HG03064 (cell line): ENCODE results near the gene ZNF787.
"Not testable (repeated sequence)": the region's sequence is repeated elsewhere in the genome, so short reads cannot be mapped to it uniquely, and the experiment has no call there.

ENCODE experiments used
- ATAC-seq: cut with Tn5 transposase; IDR thresholded peaks from one replicate; pipeline ENCODE4 v1.9.1; 2021; ENCODE audit warnings: low read depth; ENCODE audit not compliant: unreplicated experiment

The ZNF787 gene

GRCh38 chr19:56107626-56108351, 13.3 kb downstream of the ZNF787 start:
- no peak for ATAC-seq

GRCh38 chr19:56106993-56107392, 14.1 kb downstream of the ZNF787 start:
- ATAC-seq: no peak

GRCh38 chr19:56106397-56106849, 14.7 kb downstream of the ZNF787 start:
- ATAC-seq: no peak

- not testable (repeated sequence) for ATAC-seq
These were observed 15.2 kb downstream of the ZNF787 start for GRCh38 chr19:56105831-56106396.

GRCh38 chr19:56105090-56105701, 15.9 kb downstream of the ZNF787 start:
- ATAC-seq: no peak

- no peak for ATAC-seq
These were observed 16.7 kb downstream of the ZNF787 start for GRCh38 chr19:56104423-56104822.

GRCh38 chr19:56103027-56103614, 18.0 kb downstream of the ZNF787 start:
- ATAC-seq: no peak

- no peak for ATAC-seq
These were observed 19.2 kb downstream of the ZNF787 start for GRCh38 chr19:56101746-56102535.

- no peak for ATAC-seq
These were observed 20.0 kb downstream of the ZNF787 start for GRCh38 chr19:56101095-56101494.

- ATAC-seq: no peak
These were observed 21.2 kb downstream of the ZNF787 start for GRCh38 chr19:56099638-56100539.

- ATAC-seq: no peak
These were observed 22.1 kb downstream of the ZNF787 start for GRCh38 chr19:56098731-56099568.

GRCh38 chr19:56098237-56098636, 22.9 kb downstream of the ZNF787 start:
- not testable (repeated sequence) for ATAC-seq

GRCh38 chr19:56097776-56098175, 23.3 kb downstream of the ZNF787 start:
- no peak for ATAC-seq

GRCh38 chr19:56097306-56097705, 23.8 kb downstream of the ZNF787 start:
- no peak for ATAC-seq

GRCh38 chr19:56096665-56097064, 24.4 kb downstream of the ZNF787 start:
- no peak for ATAC-seq

- no peak for ATAC-seq
These were observed 26.6 kb downstream of the ZNF787 start for GRCh38 chr19:56094449-56094848.

- ATAC-seq: no peak
These were observed 28.1 kb downstream of the ZNF787 start for GRCh38 chr19:56092685-56093631.
